SU-DHL-6 (cell line): ENCODE results near the gene ZNF609.

Experiments
- CTCF ChIP-seq: fragments of 200-600 bp; sonication (generic); IDR thresholded peaks from one replicate; pipeline ENCODE4 v1.5.1; 2017; ENCODE audit warnings: antibody characterized with exemption, mild to moderate bottlenecking, low read length, moderate library complexity; ENCODE audit not compliant: insufficient read depth, poor library complexity, severe bottlenecking
- EZH2phosphoT487 ChIP-seq: fragments of 200-600 bp; sonication (generic), shearing (Covaris generic); conservative IDR thresholded peaks from 2 replicates; pipeline ENCODE4 v1.6.1; 2018; ENCODE audit warnings: mild to moderate bottlenecking, antibody characterized with exemption, low read length, moderate library complexity, mixed read lengths

- TF ChIP-seq CTCF = no peak
- no peak for TF ChIP-seq EZH2phosphoT487
Measured at GRCh38 chr15:64680097-64680496, 219.7 kb downstream of the ZNF609 start.
